Mononuclear cell (primary cell): ENCODE measurements around the gene COL26A1. TPM values are rescaled to one million over a fixed set of nuclear protein-coding genes. Genes with fewer than 3 reads are reported as not detected.

Source experiments
- H3K27me3 ChIP-seq: 2 replicates; pipeline ENCODE4 v1.6.0; 2011; ENCODE audit warnings: low read length, control low read depth; ENCODE audit not compliant: insufficient read depth
- H3K4me1 ChIP-seq: 2 replicates; pipeline ENCODE4 v1.5.1; 2011; ENCODE audit warnings: mild to moderate bottlenecking, low read length, control low read depth; ENCODE audit not compliant: insufficient read depth
- H3K4me3 ChIP-seq: 2 replicates; pipeline ENCODE4 v1.5.1; 2011; ENCODE audit warnings: mild to moderate bottlenecking, low read length, moderate library complexity
- H3K9me3 ChIP-seq: 2 replicates; pipeline ENCODE4 v1.5.1; 2011; ENCODE audit warnings: low read depth, mild to moderate bottlenecking, control low read depth, low read length
- total RNA-seq: library from RNA; depleted of rRNA; stranded (reverse); fragments of >200 nt; gene quantifications from one replicate; pipeline ENCODE4 v1.2.3, GENCODE V29; 2012

The COL26A1 gene
- total RNA-seq, 1 donor, result 0.21 TPM

- H3K4me1 ChIP-seq, result peaks cover 12% of the 10 kb centered on the region
- no peaks in the 10 kb centered on the region for H3K9me3 ChIP-seq
- H3K4me3 ChIP-seq, result no peak overlapping the region
- H3K27me3 ChIP-seq, result peaks cover 11% of the 10 kb centered on the region
Measured at GRCh38 chr7:101363196-101363733, 590 bp downstream of the COL26A1 start.

GRCh38 chr7:101363734-101364374, 1.2 kb downstream of the COL26A1 start:
- Histone ChIP-seq H3K4me1 (peaks cover 12% of the 10 kb centered on the region), H3K4me3 (no peak overlapping the region)

GRCh38 chr7:101365956-101366355, 3.3 kb downstream of the COL26A1 start:
- Histone ChIP-seq H3K4me1 (peaks cover 12% of the 10 kb centered on the region), H3K9me3 (no peaks in the 10 kb centered on the region), H3K4me3 (no peak overlapping the region), H3K27me3 (peaks cover 11% of the 10 kb centered on the region)

More at GRCh38 chr7:101363734-101364374, 1.2 kb downstream of the COL26A1 start:
- Histone ChIP-seq H3K27me3 (peaks cover 11% of the 10 kb centered on the region), H3K9me3 (no peaks in the 10 kb centered on the region)

- peaks cover 11% of the 10 kb centered on the region for H3K4me1 ChIP-seq
- H3K4me3 ChIP-seq, result no peak overlapping the region
- H3K27me3 ChIP-seq, result peaks cover 4% of the 10 kb centered on the region
- H3K9me3 ChIP-seq, result no peaks in the 10 kb centered on the region
Measured at GRCh38 chr7:101367676-101368075, 5.0 kb downstream of the COL26A1 start.

GRCh38 chr7:101368422-101369165, 5.9 kb downstream of the COL26A1 start:
- H3K27me3 ChIP-seq, result peaks cover 4% of the 10 kb centered on the region
- H3K4me1 ChIP-seq, result peaks cover 8% of the 10 kb centered on the region
- H3K4me3 ChIP-seq, result no peak overlapping the region
- no peaks in the 10 kb centered on the region for H3K9me3 ChIP-seq

GRCh38 chr7:101370836-101371235, 8.2 kb downstream of the COL26A1 start:
- H3K27me3 ChIP-seq, result no peaks in the 10 kb centered on the region
- H3K4me3 ChIP-seq, result no peak overlapping the region
- no peaks in the 10 kb centered on the region for H3K9me3 ChIP-seq
- no peaks in the 10 kb centered on the region for H3K4me1 ChIP-seq

GRCh38 chr7:101373812-101374614, 11.3 kb downstream of the COL26A1 start:
- no peaks in the 10 kb centered on the region for H3K4me1 ChIP-seq
- no peak overlapping the region for H3K4me3 ChIP-seq
- no peaks in the 10 kb centered on the region for H3K9me3 ChIP-seq
- no peaks in the 10 kb centered on the region for H3K27me3 ChIP-seq

GRCh38 chr7:101374990-101375389, 12.3 kb downstream of the COL26A1 start:
- H3K9me3 ChIP-seq, result no peaks in the 10 kb centered on the region
- H3K27me3 ChIP-seq, result no peaks in the 10 kb centered on the region
- H3K4me3 ChIP-seq, result no peak overlapping the region
- no peaks in the 10 kb centered on the region for H3K4me1 ChIP-seq

- Histone ChIP-seq H3K4me3 (no peak overlapping the region), H3K4me1 (no peaks in the 10 kb centered on the region), H3K27me3 (no peaks in the 10 kb centered on the region), H3K9me3 (no peaks in the 10 kb centered on the region)
Measured at GRCh38 chr7:101376601-101377000, 13.9 kb downstream of the COL26A1 start.

GRCh38 chr7:101377189-101377736, 14.6 kb downstream of the COL26A1 start:
- Histone ChIP-seq H3K9me3 (no peaks in the 10 kb centered on the region), H3K27me3 (no peaks in the 10 kb centered on the region), H3K4me3 (no peak overlapping the region), H3K4me1 (no peaks in the 10 kb centered on the region)

- H3K9me3 ChIP-seq, result no peaks in the 10 kb centered on the region
- H3K4me3 ChIP-seq, result no peak overlapping the region
- H3K27me3 ChIP-seq, result no peaks in the 10 kb centered on the region
- H3K4me1 ChIP-seq, result no peaks in the 10 kb centered on the region
Measured at GRCh38 chr7:101378751-101379174, 16.1 kb downstream of the COL26A1 start.

GRCh38 chr7:101379302-101379701, 16.6 kb downstream of the COL26A1 start:
- Histone ChIP-seq H3K4me3 (no peak overlapping the region), H3K9me3 (no peaks in the 10 kb centered on the region), H3K4me1 (no peaks in the 10 kb centered on the region), H3K27me3 (no peaks in the 10 kb centered on the region)

- Histone ChIP-seq H3K4me1 (no peaks in the 10 kb centered on the region), H3K4me3 (no peak overlapping the region), H3K9me3 (no peaks in the 10 kb centered on the region), H3K27me3 (no peaks in the 10 kb centered on the region)
Measured at GRCh38 chr7:101381549-101382111, 19.0 kb downstream of the COL26A1 start.

GRCh38 chr7:101382937-101383336, 20.3 kb downstream of the COL26A1 start:
- Histone ChIP-seq H3K27me3 (no peaks in the 10 kb centered on the region), H3K4me1 (peaks cover 4% of the 10 kb centered on the region), H3K9me3 (no peaks in the 10 kb centered on the region), H3K4me3 (no peak overlapping the region)
